GM18951 (cell line): ENCODE results near the gene CACNA1C.

Experiments used
- POLR2A ChIP-seq: IDR thresholded peaks from 4 replicates; pipeline ENCODE4 v1.6.1; 2011; ENCODE audit warnings: mild to moderate bottlenecking; ENCODE audit not compliant: insufficient read length, insufficient read depth; ENCODE audit errors: extremely low read depth
- in situ Hi-C: fragments of 300-500 bp; cut with MboI; formaldehyde crosslinking; loops from one replicate; pipeline ENCODE4 v1.12.0; 2022; ENCODE audit warnings: low sequenced_read_pairs, mixed read lengths, inconsistent platforms; ENCODE audit not compliant: unreplicated experiment

Gene CACNA1C

DNA sequence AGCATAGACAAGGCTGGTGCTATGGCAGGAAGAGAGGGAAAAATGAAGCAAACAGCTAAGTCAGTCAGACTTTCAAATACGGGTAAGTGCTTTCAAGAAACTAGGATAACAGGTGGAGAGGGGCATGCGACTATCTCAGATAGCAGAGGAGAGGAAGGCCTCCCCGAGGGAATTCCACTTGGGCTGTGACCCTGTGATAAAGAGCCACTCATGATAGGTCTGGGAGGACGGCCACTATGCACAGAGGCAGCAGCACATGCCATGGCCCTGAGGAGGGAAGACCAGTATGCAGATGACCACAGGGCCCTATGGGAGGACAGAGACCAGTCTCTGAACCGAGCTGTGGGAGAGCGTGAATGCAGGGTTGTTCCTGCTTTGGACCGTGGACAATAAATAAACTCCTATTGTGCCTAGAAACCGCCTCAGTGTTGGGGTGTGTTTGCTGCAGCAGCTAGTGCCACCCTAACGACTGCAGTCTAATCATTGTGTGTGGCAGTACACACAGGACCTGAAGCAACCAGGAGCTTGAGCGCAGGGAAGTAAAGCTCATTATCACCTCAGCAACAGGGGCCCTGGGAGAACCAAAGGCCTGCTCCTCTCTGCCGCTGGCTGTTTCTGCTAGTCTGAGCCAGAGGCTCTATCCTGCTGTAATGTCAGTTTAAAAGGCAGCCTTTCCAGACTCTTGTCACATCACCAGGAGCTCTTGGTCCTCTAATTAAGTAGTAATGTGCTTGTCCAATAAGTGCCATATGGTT, 119.1 kb downstream of the CACNA1C start:
- no peak for TF ChIP-seq POLR2A
- in situ Hi-C loops, result no loop called here

DNA sequence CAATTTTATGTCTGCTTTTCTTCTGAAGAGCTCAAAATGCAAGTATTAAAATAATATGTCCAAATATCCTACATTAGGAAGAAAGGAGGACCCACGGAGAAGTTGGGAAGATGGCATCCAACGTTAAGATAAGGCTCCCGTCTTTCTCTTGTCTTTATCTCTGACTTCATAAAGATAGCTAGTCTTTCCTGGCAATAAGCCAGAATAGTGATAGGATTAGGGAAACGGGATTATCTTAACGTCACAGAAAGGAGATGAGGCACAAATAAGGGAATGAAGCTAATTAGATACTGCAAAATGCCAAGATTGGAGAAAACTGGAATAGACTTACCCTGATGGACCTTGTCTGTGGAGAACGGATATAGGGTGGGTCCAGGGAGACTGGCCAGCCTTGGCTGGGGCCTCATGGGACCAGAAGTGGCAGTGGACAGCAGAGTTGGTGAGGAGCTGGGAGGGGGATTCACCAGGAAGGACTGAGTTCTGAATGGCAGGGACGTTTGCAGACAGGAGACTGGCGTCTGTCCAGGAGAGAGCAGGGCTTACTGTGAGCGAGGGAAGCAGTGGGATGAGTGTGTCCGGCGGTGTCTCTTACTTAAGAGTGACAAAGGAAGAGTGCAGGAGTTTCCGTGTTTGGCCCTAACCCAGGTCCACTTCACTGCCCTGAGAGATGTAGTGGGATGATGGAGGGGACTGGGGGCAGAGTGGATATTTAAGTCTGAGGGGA, 119.9 kb downstream of the CACNA1C start:
- no peak for TF ChIP-seq POLR2A
- in situ Hi-C loops, result no loop called here

DNA sequence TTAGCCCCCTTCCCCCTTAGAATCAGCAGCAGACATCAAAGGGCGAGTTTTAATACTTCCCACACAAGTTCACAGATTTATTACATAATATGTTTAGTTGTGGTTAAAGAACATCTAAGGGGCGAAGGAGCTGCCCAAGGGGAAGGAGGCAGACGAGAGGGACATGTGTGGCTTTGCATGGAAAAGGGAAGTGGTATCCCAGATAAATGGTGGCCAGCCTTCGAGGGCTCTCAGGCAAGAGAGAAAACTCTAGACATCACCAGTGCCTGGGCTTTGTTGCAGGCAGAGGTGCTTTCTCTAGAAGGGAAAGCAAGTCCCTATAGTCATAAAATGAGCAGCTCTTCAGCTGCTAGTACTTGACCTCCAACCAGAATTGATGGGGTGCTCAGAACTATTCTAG, 121.2 kb downstream of the CACNA1C start:
- no peak for TF ChIP-seq POLR2A

GRCh38 chr12:2177003-2177402, 124.2 kb downstream of the CACNA1C start:
- no peak for TF ChIP-seq POLR2A
- in situ Hi-C loops, result no loop called here

More for the DNA sequence above, 121.2 kb downstream of the CACNA1C start:
- in situ Hi-C loops, result no loop called here

DNA sequence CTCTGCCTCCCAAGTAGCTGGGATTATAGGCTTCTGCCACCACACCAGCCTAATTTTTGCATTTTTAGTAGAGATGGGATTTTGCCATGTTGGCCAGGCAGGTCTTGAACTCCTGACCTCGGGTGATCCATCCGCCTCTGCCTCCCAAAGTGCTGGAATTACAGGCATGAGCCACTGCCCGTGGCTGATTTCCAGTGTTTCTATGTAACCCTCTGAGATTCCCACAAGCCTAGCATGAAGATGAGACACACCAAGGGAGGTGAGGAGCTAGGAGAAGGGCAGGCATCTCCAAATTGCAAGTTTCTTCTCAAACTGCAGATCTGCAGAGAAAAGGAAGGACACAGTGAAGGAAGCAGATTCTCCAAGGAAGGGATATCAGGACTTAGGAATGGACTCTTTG, 125.0 kb downstream of the CACNA1C start:
- no peak for TF ChIP-seq POLR2A
- in situ Hi-C loops, result no loop called here

DNA sequence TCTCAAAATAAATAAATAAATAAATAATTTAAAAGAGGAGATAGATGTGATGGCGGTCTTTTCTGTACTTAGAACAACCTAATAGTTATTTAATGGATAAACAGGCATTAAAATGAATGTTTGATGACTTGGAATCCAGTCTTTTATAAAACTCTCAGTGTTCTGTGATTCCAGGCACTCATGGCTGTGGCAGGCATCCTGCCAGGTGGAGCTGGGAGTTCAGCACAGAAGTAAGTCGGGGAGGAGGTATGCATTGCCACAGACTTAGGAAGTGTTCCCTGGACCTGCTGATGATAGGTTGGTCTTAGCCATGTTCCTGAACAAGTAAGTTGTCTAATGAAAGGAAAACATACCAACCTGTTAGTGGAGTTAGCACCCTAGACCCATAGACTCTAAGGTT, 126.3 kb downstream of the CACNA1C start:
- in situ Hi-C loops, result no loop called here
- no peak for TF ChIP-seq POLR2A

GRCh38 chr12:2179953-2180736, 127.4 kb downstream of the CACNA1C start:
- TF ChIP-seq POLR2A, result no peak
- in situ Hi-C loops, result no loop called here

GRCh38 chr12:2180737-2181082, 127.9 kb downstream of the CACNA1C start:
- no peak for TF ChIP-seq POLR2A
- in situ Hi-C loops, result no loop called here

DNA sequence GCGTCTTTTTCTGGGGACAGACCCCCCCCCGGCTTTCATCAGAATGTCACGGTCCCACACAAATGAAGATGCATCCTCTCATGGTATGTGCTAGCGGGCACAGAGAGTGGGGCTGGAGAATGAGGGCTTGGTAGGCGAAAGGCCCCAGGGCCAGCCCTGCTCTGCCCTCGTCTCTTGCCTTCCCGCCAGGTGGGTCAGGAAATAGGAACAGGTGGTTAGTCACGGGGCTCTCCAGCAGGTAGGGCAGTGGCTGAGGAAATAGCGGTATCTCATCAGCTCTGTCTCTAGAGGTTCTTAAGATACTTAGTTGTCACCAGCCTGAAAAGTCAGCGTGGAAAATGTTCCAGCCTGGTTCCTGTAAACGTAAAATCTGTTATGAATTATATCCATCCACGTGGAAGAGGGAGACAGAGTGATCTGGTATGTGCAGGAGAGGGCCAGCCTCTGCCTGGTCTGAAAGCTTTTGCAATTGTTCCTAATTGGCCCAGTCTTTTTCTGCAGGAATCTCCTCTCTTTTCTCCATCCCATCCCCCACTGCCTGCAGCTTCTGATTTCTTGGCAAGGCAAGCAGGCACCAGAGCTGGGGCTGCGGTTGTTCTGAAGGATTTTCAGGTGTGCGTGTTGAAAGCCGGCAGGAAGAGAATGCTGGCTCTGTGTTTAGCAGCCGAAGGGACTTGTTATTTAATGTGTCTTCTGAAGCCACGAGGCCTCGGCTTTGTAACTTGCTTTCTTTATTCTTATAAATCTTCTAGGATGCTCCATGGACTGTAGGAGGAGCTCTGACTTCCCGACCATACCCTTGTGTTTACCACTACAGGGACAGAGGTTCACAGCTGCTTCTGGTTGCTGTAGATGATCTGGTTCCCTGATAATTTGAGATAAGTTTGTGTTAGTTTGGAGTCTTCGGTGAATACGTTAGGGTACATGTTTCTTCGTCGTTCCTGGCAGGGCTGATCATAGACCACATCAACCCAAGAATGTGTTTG, 131.1 kb downstream of the CACNA1C start:
- no peak for TF ChIP-seq POLR2A
- in situ Hi-C loops, result no loop called here

- in situ Hi-C loops, result no loop called here
Measured at GRCh38 chr12:2185751-2186341, 133.1 kb downstream of the CACNA1C start.

GRCh38 chr12:2187195-2187945, 134.6 kb downstream of the CACNA1C start:
- in situ Hi-C loops, result no loop called here

More at GRCh38 chr12:2185751-2186341, 133.1 kb downstream of the CACNA1C start:
- TF ChIP-seq POLR2A, result no peak

More at GRCh38 chr12:2187195-2187945, 134.6 kb downstream of the CACNA1C start:
- no peak for TF ChIP-seq POLR2A
